ENCODE measurements around the gene PIGT.

The PIGT gene

GRCh38 chr20:45407783-45408645 is 7.9 kb upstream of the PIGT start, which contains the start of gene DBNDD2:
DBNDD2 (plus strand) TSS chr20:45408289; CDS start chr20:45408468, 179 bp downstream.
- no peak for ATAC-seq
- TF ChIP-seq ESRRG (CRISPR knock-in tag; IDR thresholded peaks at IDR 0.05) (no peak), CSRNP3 (CRISPR knock-in tag; IDR thresholded peaks at IDR 0.05) (no peak), ZNF70 (CRISPR knock-in tag; IDR thresholded peaks at IDR 0.05) (no peak), TCF4 (CRISPR knock-in tag; IDR thresholded peaks at IDR 0.05; ENCODE audit: borderline replicate concordance) (no peak), ZFP30 (CRISPR knock-in tag; IDR thresholded peaks at IDR 0.05) (no peak), ISL1 (CRISPR knock-in tag; IDR thresholded peaks at IDR 0.05) (no peak), PPARA (CRISPR knock-in tag; IDR thresholded peaks at IDR 0.05; ENCODE audit: borderline replicate concordance) (no peak)

- no peak for ATAC-seq
- TF ChIP-seq ARNTL (CRISPR knock-in tag; IDR thresholded peaks at IDR 0.05; ENCODE audit: borderline replicate concordance, low read depth) (no peak), ZFP3 (CRISPR knock-in tag; IDR thresholded peaks at IDR 0.05) (no peak), SNAI2 (CRISPR knock-in tag; IDR thresholded peaks at IDR 0.05) (no peak), TSHZ2 (CRISPR knock-in tag; IDR thresholded peaks at IDR 0.05) (no peak), CSDC2 (CRISPR knock-in tag; IDR thresholded peaks at IDR 0.05) (no peak), TOX (CRISPR knock-in tag; IDR thresholded peaks at IDR 0.05; ENCODE audit: borderline replicate concordance) (no peak), RARB (CRISPR knock-in tag; IDR thresholded peaks at IDR 0.05) (no peak), GLIS3 (CRISPR knock-in tag; IDR thresholded peaks at IDR 0.05) (no peak), ISL1 (CRISPR knock-in tag; IDR thresholded peaks at IDR 0.05) (no peak), PATZ1 (CRISPR knock-in tag; IDR thresholded peaks at IDR 0.05; ENCODE audit: borderline replicate concordance) (no peak), BACH2 (CRISPR knock-in tag; IDR thresholded peaks at IDR 0.05; ENCODE audit: borderline replicate concordance) (no peak), CSRNP3 (CRISPR knock-in tag; IDR thresholded peaks at IDR 0.05) (no peak), ZFP30 (CRISPR knock-in tag; IDR thresholded peaks at IDR 0.05) (no peak), OSR1 (CRISPR knock-in tag; IDR thresholded peaks at IDR 0.05) (no peak), CREB5 (CRISPR knock-in tag; IDR thresholded peaks at IDR 0.05; ENCODE audit: low read depth) (no peak), ZNF565 (CRISPR knock-in tag; conservative IDR thresholded peaks at IDR 0.05; ENCODE audit: low read depth) (no peak), ESRRG (CRISPR knock-in tag; IDR thresholded peaks at IDR 0.05) (no peak)
Observed at GRCh38 chr20:45408646-45409213, 7.2 kb upstream of the PIGT start.

Data from SK-N-SH treated with all-trans-retinoic acid at 6 μM for 48 hours (cell line).